NCI-H1092 (cell line): Measurements from ENCODE around the gene CDHR3.
"Not testable (repeated sequence)": the region's sequence is repeated elsewhere in the genome, so short reads cannot be mapped to it uniquely, and the experiment has no call there.

Experiments
- DNase-seq: peaks from one replicate; lab custom pipeline; 2025; lab: John Stamatoyannopoulos, UW

Gene CDHR3, protein sequence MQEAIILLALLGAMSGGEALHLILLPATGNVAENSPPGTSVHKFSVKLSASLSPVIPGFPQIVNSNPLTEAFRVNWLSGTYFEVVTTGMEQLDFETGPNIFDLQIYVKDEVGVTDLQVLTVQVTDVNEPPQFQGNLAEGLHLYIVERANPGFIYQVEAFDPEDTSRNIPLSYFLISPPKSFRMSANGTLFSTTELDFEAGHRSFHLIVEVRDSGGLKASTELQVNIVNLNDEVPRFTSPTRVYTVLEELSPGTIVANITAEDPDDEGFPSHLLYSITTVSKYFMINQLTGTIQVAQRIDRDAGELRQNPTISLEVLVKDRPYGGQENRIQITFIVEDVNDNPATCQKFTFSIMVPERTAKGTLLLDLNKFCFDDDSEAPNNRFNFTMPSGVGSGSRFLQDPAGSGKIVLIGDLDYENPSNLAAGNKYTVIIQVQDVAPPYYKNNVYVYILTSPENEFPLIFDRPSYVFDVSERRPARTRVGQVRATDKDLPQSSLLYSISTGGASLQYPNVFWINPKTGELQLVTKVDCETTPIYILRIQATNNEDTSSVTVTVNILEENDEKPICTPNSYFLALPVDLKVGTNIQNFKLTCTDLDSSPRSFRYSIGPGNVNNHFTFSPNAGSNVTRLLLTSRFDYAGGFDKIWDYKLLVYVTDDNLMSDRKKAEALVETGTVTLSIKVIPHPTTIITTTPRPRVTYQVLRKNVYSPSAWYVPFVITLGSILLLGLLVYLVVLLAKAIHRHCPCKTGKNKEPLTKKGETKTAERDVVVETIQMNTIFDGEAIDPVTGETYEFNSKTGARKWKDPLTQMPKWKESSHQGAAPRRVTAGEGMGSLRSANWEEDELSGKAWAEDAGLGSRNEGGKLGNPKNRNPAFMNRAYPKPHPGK

DNA sequence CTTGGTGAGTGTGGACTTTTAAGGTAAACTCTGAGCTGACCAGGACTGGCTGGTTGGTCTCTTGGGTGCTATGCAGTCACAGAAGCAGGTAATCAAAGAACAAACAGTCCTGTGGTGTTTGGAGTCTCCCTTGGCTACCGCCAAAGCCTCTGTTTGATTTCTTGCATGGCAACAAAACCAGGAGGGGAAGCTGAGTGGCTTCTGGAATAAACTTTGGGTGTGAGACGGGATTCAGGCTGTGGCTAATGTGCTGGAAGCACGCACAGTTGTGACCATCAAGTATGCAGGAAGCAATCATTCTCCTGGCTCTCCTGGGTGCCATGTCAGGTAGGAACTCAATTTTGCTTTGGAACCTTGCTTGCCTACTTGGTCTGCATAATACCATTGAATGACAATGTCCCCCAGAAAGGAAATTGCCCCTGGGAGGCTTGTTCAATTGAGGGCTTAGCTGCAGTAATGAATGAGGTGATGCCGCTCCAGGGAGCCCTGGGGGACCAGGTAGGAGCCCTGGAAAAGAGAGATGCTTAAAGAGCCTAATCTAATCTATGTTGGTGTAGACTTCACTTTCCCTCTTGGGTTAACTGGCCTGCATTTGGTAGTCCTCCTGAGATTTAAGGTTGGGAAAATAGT, at the start of gene CDHR3:
CDHR3 (plus strand) TSS at position 227 of the 630 bp plus-strand sequence; CDS start at position 282, 55 bp downstream.
- peak; percentile 23 for DNase-seq

DNA sequence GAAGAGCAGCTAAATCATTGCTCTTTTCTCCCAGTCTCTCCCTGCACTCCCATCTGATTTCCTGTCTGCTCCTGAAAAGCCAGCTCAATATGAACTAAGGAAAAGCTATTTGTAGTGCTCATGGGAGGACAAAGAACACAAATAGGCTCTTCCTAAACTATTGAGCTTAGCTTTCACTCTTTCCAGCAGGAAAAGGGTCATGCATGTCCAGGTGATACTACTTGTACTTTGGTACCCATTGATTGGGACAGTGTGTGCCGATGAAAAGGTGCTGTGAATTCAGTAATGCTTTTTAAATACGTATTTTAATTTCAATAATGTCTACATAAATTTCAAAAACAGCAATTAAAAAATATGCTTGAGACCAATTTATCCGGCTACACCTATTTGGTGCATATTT, 49.1 kb upstream of the CDHR3 start:
- DNase-seq: no peak

DNA sequence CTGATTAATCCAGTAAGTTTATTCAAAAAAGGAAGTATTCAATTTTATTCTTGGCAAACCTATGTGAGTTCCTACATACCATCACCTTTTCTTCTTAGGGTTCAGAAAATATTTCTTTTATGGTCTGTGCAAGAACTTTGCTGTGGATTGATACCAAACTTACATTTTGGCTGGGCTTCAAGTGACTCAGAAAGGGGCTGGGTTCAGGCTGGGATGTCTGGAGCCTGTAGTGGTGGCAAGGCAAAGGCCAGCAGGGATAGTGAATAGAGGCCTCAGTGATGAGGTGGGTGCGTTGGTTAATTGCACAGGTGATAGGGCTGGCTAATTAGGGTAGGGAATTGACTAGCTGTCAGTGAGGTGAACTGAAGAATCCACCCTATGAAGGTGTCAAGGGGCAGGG, 46.5 kb upstream of the CDHR3 start:
- no peak for DNase-seq

DNA sequence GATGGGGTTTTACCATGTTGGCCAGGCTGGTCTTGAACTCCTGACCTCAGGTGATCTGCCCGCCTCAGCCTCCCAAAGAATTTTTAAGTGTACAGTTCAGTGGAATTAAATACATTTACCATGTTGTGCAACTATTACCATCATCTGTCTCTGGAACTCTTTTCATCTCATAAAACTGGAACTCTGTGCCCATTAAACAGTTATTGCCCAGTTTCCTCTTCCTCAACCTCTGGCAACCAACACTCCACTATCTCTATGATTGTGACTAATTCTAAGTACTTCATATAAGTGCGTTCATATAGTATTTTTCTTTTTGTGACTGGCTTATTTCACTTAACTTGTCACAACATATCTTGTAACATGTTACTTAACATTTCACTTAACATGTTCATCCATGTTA, 45.4 kb upstream of the CDHR3 start:
- DNase-seq: no peak

DNA sequence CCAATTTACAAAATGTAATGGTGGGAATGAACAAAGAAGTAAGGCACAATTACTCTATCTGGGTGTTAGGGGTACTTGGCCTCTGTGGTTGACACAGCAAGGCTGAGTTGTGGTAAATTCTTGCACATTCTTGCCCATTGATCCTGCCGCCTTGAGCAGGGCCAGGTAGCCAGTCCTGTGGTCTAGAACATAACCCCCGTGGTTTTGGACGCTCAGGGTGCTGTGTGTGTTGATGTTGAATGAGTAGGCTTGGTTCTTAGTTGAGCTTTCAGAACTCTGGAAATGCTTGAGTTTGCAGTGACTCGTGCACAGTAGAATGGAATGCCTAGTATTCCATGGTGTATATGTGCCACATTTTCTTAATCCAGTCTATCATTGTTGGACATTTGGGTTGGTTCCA, 42.3 kb upstream of the CDHR3 start:
- DNase-seq: no peak

DNA sequence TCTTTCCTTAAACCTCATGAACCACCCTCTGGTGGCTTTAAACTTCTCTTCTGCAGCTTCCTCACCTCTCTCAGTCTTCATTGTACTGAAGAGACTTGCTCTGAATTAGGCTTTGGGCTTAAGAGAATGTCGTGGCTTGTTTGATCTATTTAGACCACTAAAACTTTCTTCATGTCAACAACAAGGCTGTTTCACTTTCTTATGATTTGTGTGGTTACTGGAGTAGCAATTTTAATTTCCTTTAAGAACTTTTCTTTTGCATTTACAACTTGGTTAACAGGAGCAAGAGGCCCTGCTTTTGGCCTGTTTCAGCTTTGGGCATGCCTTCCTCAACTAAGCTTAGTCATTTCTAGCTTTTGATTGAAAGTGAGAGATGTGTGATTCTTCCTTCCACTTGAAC, 38.1 kb upstream of the CDHR3 start:
- no peak for DNase-seq

DNA sequence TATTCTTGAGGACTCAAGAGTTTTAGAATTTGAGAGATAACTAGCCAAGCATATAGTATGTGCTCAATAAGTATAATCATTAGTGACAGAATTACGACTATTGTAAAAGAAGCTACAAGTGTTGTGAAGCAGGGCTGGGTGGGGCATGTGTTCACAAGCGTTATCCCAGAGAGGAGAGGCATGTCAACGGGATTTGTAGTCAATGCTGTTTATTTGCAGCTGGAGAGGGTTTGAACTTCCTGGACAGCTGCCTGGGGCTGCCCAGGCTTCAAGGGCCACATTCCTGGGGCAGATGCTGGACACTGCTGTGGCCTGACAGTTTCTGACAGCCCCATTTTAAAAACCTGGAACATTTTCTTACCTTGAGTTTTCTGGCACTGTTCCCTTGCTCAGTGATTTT, 36.9 kb upstream of the CDHR3 start:
- no peak for DNase-seq

DNA sequence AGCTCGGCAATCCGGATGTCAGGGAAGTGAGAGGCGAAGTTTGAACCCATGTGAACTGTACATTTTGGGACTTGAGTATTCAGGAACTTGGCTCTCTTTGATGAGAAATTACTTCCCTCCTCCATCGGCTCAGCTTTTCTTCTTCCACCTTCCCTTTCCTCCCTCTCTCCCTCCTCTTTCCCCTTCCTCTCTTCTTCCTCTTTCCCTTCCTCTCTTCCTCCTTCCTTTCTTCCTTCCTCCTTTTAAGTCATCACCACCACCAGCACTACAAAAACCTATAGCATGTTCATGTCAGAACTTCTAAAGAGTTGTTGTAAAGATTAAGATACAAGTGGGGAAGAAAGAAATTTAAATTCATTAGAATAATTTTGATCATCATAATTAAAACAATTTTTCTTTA, 31.9 kb upstream of the CDHR3 start:
- no peak for DNase-seq

DNA sequence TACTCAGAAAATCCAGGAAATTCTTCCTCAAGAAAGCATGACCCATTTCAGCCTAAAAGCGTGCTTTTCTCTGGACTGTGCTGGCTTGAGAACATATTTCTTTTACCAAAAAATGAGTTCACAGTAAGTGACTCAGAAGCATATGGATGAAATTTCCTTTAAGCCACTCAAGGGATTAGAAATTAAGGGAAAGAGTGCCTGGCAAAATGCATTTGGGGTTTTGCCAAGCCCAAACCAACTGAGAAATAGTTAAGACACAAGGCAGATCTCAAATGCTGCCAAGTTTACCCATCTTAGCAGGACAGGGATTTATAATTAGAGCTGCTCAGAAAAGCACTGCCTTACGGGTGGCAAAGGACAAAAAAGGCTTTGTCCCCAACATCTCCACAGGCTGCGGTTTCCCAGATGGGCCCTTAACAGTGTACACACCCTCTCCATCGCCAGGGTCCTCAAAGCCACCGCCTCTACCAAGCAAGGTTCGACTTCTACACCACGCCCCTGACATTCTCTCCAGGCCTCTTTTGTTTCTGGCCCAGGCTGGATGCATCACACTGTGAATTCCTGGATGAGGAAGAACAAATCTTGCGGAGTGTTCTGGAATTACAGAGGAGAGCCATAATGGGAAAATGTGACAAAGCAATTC, 30.1 kb upstream of the CDHR3 start:
- no peak for DNase-seq

DNA sequence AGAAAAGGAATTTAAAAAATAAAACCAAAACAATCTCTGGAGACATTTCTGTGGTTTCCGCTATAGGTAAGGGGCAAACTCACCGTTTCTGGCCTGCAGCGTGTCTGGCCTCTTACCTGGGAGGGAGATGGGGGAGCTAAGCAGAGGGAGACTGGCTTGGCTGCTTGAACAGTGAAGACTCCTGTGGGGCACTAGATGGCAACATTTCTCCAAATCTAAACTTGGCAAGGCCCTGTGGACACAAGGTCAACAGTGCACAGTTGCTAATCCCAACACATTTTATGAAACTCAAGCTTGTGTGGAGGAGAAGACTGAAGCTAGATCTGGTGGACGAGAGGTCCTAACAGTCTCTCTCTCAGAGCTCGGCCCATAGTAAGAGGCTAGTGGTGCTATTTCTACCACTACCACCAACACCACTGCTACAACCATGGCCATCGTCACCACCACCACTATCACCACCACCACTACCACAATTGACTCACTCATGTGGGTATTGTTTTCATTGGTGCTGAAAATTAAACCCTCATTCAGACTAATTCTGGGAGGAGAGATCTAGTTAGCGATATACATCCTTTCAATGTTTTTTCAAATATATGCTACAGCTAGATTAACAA, 28.4 kb upstream of the CDHR3 start:
- peak; percentile 62 for DNase-seq

DNA sequence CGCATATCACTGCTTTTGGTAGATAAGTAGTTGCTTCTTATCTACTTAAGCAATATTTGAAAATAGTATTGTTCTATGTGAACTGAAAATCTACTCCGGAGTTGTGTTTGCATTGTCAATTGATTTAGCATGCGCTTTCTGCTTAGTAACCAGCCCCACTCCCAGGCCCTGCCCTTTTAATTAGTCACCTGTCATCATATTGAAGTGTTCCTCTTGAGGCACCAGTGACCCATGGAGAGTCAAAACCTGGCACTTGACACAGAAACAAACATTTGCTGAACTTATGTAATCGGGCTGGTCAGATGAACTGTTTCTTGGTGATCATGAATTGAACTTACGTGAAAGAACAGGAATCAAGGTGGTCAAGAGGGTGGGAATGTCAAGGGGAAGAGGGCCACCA, 27.8 kb upstream of the CDHR3 start:
- DNase-seq: peak; percentile 46

DNA sequence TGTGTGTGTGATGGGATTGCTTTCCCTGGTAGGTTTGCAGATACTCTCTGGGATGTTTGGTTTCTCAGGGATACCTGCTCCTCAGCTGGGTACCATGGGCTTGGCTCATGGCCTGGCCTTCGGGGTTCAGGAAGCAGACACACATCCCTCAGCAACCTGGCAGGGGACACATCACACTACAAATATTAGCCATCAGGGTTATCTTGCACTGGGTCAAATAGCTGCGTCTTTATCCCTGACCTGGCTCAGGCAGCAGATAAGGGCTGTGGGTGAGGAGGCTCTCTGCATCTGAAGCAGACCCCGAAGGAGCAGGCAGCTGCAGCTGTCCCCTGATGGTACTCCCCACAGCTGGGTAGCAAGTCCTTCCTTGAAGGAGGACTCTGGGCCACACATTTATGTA, 25.7 kb upstream of the CDHR3 start:
- no peak for DNase-seq

DNA sequence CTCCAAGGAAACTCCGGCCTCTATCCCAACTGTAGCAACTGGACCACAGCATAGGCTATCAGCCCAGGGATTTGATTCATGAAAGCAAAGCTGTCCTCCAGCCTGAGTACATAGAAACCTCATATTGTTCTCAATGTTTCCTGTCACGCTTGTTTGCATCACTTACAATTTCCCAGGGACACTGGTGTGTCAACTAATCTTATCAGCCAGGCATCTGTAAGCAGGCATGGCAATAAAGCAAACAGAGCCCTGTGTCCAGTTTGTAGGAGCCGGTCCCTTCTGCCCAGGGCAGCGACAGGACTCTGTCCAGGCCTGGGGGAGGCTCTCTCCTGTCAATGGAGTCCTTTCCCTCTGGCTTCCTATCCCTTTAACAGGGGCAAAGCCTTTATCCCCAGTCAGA, 23.0 kb upstream of the CDHR3 start:
- DNase-seq: peak; percentile 26

DNA sequence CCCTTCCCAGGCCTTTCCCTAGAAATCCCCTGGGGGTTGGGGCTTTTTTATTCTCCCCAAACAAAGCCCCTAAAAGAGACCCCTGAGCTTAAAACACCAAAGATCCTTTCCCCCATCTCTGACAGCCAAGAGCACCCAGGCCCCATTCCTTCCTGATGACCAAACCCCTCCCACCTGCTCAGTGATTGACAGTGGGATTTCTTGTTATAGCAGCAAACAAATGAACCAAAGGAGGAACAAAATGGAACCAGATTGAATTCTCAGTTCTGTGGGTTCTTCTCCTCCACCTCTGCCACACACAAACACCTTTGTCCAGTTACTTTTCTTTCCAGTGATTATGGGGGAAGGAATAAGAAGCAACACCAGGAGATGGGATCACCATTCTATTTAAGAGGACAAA, 21.5 kb upstream of the CDHR3 start:
- DNase-seq: no peak

DNA sequence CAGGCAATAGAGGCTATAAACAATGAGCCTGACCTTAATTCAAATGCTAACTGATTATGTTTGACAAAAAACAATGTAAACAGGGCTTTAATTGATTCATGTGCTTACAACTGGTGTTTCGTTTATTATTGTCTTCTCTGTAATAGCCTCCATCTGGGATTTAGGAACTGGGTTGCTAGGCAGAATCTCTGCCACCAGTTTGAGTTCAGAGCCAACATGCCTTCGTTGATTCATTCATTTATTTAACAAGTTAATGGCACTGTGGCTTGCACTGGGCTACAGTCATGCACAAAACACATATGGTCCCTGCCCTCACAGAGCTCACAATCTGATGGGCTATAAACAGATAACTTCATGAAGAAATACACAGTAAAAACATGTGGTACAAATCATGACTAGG, 19.6 kb upstream of the CDHR3 start:
- no peak for DNase-seq

DNA sequence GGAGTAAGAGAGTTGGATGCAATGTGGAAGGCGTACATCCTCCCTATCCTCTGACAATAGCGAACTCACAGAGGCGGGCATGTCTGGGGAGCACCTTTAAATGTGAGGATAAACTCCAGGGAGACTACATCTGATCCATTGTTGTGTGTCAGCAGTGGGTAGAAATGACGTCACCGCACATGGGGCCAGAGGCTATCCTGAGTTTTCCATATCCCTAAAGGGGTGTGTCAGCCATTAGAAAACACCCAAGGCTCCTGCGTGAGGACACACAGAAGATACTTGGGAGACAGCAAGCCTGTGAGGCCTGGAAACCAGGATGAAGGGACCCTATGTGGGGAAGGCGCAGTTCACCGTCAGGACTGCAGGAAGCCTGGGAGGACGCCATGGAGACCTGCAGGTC, 17.2 kb upstream of the CDHR3 start:
- no peak for DNase-seq

DNA sequence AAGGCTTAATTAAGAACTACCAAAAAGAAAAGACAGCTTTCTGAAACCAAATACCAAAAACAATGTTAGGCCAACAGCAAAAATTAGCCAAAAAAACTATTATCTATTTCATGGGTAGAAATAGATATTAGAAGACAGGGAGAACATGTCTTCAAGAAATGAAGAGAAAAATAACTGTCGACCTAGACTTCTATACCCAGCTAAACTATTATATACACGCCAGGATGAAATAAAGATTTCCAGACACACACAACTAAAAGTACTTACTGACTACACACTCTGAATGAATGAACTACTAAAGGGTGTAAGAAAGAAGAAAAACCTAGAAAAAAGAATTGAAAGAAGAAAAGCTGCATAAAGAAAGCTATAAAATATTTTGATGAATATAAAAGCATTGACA, 11.5 kb upstream of the CDHR3 start:
- DNase-seq: no peak

DNA sequence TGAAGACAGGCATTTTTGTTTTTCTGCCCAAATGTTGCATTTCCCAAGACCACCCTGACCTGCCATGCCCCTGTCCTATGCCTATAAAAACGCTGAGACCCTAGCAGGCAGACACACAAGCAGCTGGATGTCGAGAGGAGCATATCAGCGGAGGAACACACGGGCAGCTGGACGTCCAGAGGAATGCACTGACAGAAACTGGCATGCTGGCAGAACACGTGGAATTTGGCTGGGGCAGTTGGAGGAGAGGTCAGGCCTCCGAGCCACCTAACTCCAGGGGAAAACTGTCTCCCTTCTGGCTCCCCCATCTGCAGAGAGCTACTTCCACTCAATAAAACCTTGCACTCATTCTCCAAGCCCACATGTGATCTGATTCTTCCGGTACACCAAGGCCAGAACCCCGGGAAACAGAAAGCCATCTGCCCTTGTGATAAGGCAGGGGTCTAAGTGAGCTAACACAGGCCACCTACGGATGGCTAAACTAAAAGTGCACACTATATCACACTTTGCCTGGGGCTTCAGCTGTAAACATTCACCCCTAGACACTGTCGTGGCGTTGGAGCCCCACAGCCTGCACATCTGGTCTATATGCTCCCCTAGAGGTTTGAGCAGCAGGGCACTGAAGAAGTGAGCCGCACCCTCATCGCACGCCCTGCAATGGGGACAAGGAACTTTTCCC, 10.0 kb upstream of the CDHR3 start:
- DNase-seq: no peak

DNA sequence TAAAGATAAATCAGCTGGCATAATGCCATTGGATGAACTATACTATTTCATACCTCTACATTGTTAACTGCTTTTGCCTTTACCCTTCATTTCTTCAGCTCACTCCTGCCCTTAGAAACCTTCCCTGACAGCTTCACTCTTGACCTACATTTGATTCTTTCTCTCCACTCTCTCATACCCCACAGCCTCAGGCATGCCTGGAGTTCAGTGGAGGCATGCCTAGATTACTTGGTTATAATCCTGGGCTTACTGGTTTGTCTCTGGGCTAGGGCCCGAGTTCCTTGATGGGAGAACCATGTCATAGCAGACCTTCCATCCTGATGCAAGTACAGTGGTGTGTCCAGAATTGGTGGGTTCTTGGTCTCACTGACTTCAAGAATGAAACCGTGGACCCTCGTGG, 8.4 kb upstream of the CDHR3 start:
- DNase-seq: no peak

DNA sequence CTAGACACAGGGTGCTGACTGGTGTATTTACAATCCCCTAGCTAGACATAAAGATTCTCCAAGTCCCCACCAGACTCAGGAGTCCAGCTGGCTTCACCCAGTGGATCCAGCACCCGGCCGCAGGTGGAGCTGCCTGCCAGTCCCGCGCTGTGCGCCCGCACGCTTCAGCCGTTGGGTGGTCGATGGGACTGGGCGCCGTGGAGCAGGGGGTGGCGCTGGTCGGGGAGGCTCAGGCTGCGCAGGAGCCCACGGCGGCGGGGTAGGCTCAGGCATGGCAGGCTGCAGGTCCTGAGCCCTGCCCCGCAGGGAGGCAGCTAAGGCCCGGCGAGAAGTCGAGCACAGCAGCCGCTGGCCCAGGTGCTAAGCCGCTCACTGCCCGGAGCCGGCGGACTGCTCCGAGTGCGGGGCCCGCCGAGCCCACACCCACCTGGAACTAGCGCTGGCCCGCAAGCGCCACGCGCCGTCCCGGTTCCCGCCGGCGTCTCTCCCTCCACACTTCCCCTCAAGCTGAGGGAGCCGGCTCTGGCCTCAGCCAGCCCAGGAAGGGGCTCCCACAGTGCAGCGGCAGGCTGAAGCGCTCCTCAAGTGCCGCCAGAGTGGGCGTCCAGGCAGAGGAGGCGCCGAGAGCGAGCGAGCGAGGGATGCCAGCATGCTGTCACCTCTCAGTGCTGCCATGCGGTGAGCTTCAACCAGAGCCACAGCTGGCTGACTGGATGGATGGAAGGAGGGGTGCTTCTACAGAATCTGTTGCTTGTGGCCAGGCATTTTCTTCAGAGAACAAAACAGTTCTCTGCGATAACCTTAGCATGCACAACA, 7.2 kb upstream of the CDHR3 start:
- not testable (repeated sequence) for DNase-seq
